HG03280 (cell line): ENCODE measurements around the gene KCNG4.
"Not testable (repeated sequence)": the region's sequence is repeated elsewhere in the genome, so short reads cannot be mapped to it uniquely, and the experiment has no call there.

Experiments used
- ATAC-seq: cut with Tn5 transposase; IDR thresholded peaks from one replicate; pipeline ENCODE4 v1.9.1; 2021; ENCODE audit warnings: mild to moderate bottlenecking, moderate library complexity; ENCODE audit not compliant: unreplicated experiment

Gene KCNG4

DNA sequence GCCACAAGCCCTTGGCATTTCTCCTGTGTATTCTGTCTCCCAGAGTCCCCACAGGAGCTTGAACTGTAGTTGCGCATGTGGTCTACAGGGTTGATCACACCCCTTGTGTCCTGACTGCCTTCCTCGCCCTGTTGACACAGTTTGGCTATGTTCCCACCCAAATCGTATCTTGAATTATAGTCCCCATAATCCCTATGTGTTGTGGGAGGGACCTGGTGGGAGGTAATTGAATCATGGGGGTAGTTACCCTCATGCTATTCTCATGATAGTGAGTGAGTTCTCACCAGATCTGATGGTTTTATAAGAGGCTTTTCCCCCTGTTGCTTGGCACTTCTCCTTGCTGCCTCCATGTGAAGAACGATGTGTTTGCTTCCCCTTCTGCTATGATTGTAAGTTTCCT is 27.7 kb downstream of the KCNG4 start:
- ATAC-seq = no peak

DNA sequence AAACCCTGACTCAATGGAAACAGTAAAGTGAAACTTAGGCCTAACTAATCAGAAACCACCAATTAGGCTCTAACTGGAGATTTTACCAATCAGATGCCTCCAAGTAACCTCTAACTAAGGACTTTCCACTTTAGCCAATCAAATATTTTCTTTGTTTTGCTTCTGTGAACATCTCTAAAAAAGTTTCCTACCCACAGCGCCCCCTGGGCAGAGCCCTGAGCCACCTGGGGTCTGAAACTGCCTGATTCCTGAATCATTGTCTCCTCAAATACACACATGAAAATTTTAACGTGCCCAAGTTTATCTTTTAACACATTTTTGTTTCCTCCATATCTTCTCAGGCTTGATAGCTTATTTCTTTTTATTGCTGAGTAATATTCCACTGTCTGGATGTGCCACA is 29.8 kb downstream of the KCNG4 start:
- no peak for ATAC-seq

DNA sequence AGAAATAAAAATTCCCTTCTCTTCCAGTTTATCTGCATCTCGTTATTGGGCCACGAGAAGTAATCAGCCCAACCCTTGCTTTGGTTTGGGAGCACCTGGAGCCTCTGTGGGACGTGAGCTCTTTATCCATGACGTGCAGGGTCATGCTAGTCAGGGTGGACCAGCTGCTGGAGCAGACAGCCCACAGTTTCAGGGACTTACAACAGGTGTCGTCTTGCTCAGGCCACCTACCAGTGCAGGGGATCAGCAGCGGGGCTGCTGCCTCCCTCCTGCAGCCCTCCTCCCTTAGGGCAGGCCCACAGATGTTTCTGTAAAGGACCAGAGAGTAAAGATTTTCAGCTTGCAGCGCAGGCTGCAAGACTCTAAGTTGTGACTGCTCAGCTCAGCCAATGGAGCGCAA is 31.9 kb downstream of the KCNG4 start:
- ATAC-seq = no peak

DNA sequence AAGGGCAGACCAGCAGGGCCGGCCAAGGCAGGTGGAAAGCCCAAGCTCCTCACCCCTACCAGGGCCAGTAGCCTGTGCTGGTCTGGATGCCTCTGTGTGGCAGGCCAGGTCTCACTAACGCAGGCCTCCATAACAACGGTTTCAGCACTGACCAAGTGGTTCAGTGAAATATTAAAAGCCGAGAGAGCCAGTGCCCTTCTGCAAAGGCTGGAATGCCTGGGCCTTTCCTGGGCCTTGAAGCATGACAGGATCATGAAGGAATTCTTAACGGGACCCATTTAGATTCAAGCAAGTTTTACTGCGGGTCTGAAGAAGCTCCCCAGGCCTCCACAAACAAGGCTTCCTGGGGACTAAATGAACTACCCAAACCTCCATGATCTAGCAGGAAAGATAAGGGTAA is 32.6 kb downstream of the KCNG4 start:
- no peak for ATAC-seq

DNA sequence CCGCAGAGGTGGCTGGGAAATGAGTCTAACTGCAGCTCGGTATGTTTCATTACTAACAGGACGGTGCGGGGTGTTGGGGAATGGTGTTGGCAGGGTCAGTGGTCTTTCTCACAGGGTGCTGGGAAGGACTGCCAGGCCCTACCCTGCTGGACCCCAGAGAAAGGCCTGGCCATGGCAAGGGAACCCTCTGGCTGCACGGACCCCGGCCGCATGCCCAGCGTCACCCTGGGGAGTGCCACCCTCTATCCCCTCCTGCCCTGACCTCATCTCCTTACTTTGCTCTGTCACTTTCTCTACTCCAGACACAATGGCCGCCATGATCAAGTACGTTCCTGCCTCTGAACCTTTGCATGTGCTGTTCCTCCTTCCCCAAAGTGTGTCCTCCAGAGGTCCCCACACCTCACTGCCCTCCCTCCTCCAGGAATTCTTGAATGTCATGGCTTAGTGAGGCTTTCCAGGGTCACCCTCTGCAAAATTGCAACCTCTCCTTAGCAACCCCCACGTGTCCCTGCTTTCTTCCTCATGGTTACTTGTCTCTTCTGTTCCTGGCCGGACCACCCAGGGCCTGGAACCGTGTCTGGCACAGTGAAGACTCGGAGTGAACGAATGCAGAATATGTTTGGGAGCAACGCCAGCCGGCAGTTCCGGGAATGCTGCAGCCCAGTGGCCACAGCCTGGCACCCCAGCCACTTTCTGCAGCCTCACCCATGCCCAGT is 33.7 kb downstream of the KCNG4 start:
- ATAC-seq = no peak

DNA sequence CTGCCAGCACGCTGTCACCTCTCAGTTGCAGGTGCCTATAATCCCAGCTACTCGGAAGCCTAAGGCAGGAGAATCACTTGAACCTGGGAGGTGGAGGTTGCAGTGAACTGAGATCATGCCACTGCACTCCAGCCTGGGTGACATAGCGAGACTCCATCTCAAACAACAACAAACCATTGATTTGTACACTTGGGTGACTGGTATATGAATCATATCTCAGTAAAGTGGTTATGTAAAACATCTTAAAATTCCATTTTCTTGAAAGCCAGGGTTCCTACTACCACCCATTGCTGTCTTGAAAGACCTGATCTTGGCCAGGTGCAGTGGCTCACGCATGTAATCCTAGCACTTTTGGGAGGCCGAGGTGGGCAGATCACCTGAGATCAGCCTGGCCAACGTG is 34.7 kb downstream of the KCNG4 start:
- ATAC-seq = not testable (repeated sequence)

DNA sequence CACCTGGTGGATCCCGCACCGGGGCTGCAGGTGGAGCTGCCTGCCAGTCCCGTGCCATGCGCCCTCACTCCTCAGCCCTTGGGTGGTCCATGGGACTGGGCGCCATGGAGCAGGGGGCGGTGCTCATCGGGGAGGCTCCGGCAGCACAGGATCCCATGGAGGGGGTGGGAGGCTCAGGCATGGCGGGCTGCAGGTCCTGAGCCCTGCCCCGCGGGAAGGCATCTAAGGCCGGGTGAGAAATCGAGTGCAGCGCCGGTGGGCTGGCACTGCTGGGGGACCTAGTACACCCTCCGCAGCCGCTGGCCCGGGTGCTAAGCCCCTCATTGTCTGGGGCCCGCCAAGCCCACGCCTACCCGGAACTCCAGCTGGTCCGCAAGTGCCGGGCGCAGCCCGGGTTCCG is 35.3 kb downstream of the KCNG4 start:
- ATAC-seq = not testable (repeated sequence)

DNA sequence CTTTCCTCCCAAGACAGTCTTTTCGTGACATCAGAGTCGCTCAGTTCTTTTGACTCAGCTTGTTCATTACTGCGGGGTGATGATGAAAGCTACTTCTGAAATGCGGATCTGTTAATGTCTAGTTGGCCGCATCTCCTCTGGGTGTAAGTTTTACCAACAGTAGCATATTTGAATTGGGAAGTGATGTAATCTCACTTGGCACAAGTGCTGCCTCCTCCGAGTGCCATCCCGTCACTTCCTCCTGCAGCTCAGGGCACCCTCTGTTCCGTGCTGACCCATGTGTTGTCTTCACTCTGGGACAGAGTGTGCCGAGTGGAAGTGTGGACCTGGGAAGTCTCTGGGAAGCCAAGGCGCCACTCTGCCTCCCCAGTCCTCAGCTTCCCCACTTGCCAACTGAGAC is 40.0 kb downstream of the KCNG4 start:
- ATAC-seq = no peak

DNA sequence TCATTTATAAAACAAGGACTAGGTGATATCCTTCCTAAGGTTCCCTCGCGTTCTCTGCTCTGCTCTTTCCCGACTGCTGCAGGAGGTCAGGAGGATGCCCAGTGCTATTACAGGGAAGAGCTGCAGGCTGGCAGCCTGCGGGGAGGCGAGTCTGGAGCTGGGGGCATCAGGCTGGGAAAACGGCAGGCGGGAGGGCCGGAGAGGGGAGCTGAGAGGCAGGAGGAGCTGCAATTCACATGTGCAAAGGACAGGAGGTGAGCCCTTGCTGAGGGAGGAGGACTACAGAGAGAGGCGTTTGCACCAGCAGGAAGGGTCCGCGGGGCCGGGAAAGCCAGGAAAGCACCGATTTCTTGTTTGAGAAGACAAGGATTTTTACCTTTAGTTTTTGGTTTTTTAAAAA is 40.7 kb downstream of the KCNG4 start:
- no peak for ATAC-seq

DNA sequence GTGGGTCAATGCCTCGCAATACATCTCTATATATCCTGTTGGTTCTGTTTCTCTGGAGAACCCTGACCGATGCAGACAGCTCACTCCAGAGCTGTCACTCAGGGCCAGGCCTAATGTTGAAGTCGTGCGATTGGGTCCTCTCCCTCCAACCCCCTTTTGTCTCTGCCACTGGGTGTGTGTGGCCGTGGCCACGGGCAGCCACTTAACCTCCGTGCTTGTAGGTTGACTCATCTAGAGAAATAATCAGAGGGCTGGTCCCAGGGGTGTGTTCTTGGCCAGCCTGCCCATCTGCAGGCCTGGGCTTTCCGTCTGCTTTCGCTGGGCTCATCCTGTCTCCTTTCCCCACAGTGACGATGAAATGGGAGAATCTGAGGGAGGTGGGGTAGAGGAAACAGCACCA is 41.4 kb downstream of the KCNG4 start:
- no peak for ATAC-seq

DNA sequence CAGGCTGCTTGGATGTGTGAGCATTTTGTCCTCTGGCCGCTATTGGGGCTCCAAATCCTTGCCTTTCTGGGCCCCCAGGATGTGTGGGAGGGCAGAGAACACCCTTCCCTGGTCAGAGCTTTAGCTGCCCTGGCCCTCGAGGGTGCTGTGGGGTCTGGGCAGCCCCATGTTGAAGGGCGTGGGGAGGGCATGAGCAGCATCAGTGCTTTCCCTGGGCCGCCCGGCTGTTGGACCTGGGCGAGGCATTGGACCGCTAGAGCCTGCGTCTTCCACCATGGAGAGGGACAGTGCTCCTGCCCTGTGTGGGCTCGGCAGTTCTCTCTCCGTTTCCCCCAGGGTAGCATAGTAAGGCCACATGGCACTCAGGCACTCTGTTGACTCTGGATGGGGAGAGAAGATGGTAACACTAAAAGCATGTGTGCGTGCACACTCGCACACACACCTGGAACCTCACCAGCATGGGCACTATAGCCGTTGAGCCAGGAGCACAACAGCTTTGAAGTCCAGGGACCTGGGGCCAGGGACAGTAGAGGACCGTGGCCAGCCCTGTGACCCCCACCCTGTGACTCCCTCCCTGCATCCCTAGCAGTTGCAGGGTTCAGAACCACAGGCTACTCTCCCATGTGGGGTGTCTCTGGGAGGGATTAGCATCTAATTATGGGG is 42.2 kb downstream of the KCNG4 start:
- ATAC-seq = no peak

DNA sequence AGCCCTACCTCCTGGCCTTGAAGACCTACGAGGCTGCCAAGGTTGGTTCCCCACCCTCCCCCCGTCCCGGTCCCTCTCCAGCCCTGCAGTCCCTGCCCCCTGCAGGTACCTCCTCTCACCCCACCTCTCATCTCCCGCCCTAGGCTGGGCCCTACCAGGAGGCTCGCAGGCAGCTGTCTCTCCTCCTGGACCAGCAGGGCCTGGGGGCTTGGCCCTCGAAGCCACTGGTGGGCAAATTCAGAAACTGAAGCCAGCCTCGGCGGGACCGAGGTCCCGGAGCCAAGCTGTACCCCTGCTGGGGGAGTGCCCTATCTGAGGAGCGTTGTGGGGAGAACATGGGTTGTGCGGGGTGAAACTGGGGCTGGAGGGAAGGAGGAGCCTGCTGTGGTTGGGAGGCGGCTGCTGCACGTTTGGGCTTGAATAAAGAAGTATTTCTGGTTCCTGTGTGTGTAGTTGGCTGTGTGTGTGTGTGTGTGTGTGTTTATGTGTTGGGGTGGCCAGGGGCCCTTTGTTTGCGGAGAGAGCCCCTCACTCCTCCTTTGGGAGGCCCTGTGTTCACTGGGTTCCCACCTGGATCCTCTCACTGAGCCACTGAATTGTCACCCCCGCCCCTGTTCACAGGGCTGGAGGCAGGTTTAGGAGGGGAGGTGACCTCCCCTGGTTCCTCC is 43.0 kb downstream of the KCNG4 start:
- ATAC-seq = no peak

DNA sequence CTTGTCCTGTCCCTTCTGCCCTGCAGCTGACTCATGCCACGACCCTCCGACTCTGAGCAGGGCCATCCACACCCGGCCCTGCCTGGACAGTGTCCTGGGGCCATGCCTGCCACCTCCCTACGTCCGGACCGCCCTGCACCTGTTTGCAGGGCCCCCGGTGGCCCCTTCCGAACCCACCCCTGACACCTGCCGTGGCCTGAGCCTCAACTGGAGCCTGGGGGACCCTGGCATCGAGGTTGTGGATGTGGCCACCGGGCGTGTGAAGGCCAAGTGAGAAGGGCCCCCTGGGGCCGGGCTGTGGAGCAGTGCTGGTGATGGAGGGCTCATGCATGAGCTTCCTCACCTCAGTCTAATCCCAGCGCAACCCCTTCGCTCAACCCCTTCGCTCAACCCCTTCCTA is 43.7 kb downstream of the KCNG4 start:
- no peak for ATAC-seq

DNA sequence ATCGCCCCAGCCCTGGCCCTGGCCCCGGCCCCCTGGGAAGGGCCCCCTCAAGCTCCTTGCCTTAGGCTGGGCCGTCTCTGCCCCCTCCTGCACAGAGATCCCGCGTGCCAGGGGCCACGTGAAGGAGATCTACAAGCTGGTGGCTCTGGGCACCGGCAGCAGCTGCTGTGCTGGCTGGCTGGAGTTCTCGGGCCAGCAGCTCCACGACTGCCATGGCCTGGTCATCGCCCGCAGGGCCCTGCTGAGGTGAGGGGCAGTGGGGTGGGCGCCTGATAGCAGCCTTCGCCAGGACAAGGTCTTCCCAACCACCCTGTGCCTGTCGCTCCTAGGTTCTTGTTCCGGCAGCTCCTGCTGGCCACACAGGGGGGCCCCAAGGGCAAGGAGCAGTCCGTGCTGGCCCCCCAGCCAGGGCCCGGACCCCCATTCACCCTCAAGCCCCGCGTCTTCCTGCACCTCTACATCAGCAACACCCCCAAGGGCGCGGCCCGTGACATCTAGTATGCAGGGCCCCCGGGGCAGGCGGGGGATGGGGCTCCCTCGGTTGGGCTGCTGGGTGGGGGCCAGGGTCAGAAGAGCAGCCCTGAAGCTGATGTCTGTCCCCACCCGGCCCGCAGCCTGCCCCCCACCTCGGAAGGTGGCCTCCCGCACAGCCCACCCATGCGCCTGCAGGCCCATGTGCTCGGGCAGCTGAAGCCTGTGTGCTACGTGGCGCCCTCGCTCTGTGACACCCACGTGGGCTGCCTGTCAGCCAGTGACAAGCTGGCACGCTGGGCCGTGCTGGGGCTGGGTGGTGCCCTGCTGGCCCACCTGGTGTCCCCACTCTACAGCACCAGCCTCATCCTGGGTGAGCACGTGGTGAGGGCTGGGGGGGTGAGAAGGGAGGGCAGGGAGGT is 44.4 kb downstream of the KCNG4 start:
- no peak for ATAC-seq

DNA sequence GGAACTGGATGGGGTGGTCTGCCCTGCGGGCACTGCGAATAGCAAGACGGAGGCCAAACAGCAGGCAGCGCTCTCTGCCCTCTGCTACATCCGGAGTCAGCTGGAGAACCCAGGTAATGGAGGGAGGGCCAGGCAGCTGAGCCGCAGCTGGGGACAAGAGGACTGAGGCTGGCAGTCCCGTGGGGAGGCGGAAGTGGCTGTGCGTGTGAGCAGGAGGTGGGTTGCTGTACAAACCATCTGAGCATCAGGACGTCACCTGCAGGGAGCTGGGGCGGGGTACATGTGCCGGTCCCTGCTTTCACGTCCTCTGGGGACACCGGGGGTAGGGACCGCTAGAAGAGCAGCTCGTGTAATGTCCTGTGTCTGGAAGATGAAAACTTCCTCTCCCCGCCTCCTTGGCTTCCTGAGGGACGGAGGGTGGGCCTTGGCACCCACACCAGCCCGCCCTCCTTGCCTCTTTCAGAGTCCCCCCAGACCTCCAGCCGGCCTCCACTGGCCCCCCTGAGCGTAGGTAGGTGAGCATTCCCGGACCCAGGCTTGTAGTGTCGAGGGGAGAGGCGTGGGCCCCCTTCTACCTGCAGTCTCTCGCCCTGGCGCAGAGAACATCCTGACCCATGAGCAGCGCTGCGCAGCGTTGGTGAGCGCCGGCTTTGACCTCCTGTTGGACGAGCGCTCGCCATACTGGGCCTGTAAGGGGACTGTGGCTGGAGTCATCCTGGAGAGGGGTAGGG is 45.2 kb downstream of the KCNG4 start:
- ATAC-seq = no peak

DNA sequence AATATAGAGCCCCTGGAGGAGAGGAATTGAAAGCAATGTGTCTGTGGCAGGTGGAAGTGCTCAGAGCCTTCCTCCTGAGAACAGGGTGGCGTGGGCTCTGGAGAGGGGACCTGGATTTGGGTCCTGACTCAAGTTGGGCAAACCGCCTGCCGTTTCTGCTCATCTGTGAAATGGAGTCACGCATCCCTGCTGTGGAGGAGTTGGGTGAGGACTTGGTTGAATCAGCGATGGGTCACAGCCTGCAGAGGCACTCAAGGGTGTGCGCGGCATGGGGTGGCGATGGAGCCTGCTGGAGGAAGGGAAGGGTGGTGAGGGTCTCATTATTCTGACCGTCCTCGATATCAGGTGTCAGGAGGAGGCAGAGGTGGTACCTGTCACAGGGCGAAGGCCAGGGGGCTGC is 45.8 kb downstream of the KCNG4 start:
- ATAC-seq = no peak

DNA sequence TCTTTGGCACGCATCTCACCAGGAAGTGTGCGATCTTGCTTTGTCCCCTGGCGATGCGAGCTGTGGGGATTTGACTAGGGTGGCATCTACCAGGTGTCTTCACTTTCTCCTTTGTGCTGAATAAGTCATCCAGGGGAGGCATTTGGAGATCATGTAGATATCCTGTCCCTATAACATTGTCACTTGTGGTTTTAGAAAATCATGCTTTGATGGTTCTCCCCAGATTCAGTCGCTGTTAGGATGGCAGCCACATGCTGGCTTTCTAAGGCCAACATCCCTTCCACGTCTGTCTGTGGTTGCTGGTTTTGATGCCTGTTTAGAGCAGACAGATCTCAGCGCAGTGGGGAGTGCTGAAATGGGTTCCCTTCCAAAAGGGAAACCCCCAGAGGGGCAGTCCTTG is 46.3 kb downstream of the KCNG4 start:
- ATAC-seq = no peak

DNA sequence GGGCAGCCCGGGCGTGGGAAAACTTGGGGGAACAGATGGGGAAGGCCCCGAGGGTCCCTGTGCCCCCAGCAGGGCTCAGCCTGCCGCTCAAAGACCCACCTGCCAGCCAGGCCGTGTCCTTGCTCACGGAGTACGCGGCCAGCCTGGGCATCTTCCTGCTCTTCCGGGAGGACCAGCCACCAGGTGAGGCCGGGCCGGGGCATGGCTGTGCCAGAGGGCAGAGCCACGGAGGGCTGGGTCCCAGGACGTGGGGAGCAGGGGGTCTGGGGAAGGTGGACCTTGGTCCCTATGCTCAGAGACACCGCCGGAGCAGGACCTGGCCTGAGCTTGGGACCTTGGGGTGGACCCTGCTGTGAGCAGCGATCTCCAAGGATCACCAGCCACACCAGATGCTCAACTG is 48.3 kb downstream of the KCNG4 start:
- no peak for ATAC-seq

DNA sequence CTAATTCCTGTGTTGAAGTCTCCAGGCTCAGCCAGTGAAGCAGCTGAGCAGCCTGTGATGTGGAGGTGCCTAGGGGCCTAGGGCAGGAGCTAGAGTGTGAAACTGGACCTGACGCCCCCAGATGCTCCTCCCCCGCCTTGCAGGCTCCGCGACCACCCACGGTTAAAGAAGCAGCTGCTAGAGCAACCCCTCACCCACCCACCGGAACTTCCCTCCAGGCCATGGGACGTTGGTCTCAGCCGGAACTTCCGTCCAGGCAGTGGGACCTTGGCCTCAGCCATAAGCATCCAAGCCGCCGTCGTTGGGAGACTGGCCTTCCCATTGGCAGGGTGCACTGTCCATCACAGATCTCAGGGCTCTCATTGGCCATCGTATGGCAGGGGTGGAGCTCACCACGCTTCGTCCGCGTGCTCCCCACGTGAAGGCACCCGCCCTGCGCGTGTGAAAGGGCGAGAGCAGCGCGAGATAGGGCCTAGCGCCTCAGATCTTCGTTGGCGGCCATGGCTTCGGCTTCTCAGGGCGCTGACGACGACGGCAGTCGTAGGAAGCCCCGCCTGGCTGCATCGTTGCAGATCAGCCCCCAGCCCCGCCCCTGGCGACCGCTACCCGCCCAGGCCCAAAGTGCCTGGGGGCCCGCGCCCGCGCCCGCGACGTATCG is 49.0 kb downstream of the KCNG4 start, which contains the start of gene ADAD2:
Gene ADAD2 (plus strand): TSS at position 427 of the 658 bp plus-strand sequence. CDS start 74 bp downstream, at position 501.
- no peak for ATAC-seq
